ENCODE measurements around the gene RASGRP1. TPM values are rescaled to one million over a fixed set of nuclear protein-coding genes. Genes with fewer than 3 reads are reported as not detected.

RASGRP1 gene
- total RNA-seq, 1 experiment from 2014 or later, result not detected

DNA sequence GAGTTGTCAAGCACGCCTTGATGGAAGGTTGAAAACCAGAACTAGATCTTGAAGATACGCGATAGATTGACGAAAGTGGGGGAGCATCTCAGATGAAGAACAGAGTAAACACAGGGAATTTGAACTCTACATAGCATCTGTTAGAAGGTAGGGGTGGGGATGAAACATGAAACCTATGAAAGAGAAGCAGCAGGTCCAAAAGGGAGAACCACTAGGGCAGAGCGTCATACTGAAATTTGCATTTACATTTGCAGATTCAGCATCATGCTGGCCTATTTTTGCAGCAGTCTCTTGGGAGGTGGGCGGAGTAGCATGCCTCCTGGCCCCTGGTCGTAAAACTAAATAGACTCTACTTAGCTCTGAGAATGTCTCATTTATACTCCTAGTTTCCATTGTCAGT is 46.1 kb upstream of the RASGRP1 start:
- Mint-ChIP-seq H3K27ac (ENCODE audit: low read depth, unreplicated experiment) (no peak overlapping the region), H3K4me1 (ENCODE audit: insufficient read depth, unreplicated experiment) (no peaks in the 10 kb centered on the region), H3K36me3 (ENCODE audit: insufficient read depth, unreplicated experiment) (no peaks in the 10 kb centered on the region), H3K9me3 (ENCODE audit: unreplicated experiment) (no peaks in the 10 kb centered on the region), H3K27me3 (ENCODE audit: insufficient read depth, unreplicated experiment) (peaks cover 24% of the 10 kb centered on the region), H3K4me3 (ENCODE audit: unreplicated experiment) (no peak overlapping the region)
- POLR2A ChIA-PET, result no interaction called here
- TF ChIP-seq, protein P1, sequence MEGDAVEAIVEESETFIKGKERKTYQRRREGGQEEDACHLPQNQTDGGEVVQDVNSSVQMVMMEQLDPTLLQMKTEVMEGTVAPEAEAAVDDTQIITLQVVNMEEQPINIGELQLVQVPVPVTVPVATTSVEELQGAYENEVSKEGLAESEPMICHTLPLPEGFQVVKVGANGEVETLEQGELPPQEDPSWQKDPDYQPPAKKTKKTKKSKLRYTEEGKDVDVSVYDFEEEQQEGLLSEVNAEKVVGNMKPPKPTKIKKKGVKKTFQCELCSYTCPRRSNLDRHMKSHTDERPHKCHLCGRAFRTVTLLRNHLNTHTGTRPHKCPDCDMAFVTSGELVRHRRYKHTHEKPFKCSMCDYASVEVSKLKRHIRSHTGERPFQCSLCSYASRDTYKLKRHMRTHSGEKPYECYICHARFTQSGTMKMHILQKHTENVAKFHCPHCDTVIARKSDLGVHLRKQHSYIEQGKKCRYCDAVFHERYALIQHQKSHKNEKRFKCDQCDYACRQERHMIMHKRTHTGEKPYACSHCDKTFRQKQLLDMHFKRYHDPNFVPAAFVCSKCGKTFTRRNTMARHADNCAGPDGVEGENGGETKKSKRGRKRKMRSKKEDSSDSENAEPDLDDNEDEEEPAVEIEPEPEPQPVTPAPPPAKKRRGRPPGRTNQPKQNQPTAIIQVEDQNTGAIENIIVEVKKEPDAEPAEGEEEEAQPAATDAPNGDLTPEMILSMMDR (IDR thresholded peaks at IDR 0.05; ENCODE audit: unreplicated experiment), result no peak
- intact Hi-C loops (cut with micrococcal nuclease), result no loop called here
- BruUV-seq (replicated peaks), result no TSS peak
- CTCF ChIA-PET, result interaction anchor here (0.7 to 1.5 kb wide), 4 partner anchors 38 to 170 kb away, joined by 3 to 13 read pairs (median 7); no protein-coding TSS in a partner anchor
- DNase-seq (ENCODE audit: unreplicated experiment), result no peak

DNA sequence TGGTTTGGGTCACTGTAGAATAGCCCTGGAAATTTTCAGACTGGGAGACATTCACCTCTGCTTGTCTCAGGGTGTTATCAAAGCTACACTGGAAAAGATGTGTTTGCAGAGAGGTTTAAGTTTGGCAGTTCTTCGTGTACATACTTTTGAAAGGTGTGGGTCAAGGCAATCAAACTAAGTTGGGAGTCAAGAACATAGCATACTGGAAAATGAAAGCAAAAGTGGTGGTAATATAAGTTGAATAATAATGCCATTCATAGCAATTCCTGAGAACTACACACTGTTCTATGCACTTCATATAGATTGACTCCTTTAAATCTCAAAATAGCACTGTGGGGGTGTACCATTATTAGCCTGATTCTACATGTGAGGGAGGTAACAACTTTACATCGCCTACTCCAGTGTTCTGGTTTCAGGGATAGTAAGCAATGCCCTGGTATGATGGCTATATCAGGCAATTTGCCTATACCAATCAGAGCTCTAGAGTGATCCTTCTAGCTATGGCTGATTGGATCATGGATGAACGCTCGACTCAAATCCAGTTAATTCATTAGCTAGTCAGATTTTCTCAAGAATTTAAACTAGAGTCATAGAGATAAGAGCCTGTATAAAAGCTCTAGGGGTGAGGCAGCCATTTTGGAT is 44.6 kb upstream of the RASGRP1 start:
- CTCF ChIA-PET, result interaction anchor here (1.0 to 1.1 kb wide), 3 partner anchors 45 to 169 kb away, joined by 4 to 5 read pairs (median 5); no protein-coding TSS in a partner anchor

DNA sequence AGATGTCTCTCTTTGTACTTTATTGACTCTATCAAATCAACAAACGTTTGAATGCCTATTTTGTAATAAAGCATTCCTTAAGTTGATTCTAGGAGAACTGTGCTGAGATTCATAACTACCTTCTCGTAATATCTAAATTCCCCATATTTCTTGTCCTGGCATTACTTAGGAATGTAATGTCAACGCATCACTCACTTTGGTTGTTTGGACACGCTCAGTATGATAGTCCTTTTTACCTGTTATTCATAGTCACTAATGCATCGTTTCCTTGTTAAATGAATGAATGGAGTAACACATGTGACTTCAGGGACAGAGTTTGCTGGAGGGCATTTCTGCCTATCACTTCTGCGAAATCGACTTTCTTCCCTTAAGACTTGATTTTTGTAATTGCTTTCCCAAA is 44.1 kb upstream of the RASGRP1 start:
- no peaks in the 10 kb centered on the region for H3K36me3 Mint-ChIP-seq (ENCODE audit: insufficient read depth, unreplicated experiment)
- intact Hi-C loops (cut with micrococcal nuclease), result no loop called here
- ChIA-PET POLR2A (no interaction called here), CTCF (interaction anchor here (1.0 kb wide), 1 partner anchor 168 kb away, joined by 4 read pairs; no protein-coding TSS in a partner anchor)
- no peaks in the 10 kb centered on the region for H3K9me3 Mint-ChIP-seq (ENCODE audit: unreplicated experiment)
- no peaks in the 10 kb centered on the region for H3K4me1 Mint-ChIP-seq (ENCODE audit: insufficient read depth, unreplicated experiment)
- H3K4me3 Mint-ChIP-seq (ENCODE audit: unreplicated experiment), result no peak overlapping the region
- peaks cover 30% of the 10 kb centered on the region for H3K27me3 Mint-ChIP-seq (ENCODE audit: insufficient read depth, unreplicated experiment)
- BruUV-seq (replicated peaks), result no TSS peak
- no peak for DNase-seq (ENCODE audit: unreplicated experiment)
- H3K27ac Mint-ChIP-seq (ENCODE audit: low read depth, unreplicated experiment), result no peak overlapping the region
- TF ChIP-seq, protein P1 (IDR thresholded peaks at IDR 0.05; ENCODE audit: unreplicated experiment), result no peak

More for the DNA sequence above, 44.6 kb upstream of the RASGRP1 start:
- TF ChIP-seq, protein P1 (IDR thresholded peaks at IDR 0.05; ENCODE audit: unreplicated experiment), result no peak
- Mint-ChIP-seq H3K27ac (ENCODE audit: low read depth, unreplicated experiment) (no peak overlapping the region), H3K4me3 (ENCODE audit: unreplicated experiment) (no peak overlapping the region), H3K9me3 (ENCODE audit: unreplicated experiment) (no peaks in the 10 kb centered on the region), H3K4me1 (ENCODE audit: insufficient read depth, unreplicated experiment) (no peaks in the 10 kb centered on the region), H3K27me3 (ENCODE audit: insufficient read depth, unreplicated experiment) (peaks cover 29% of the 10 kb centered on the region), H3K36me3 (ENCODE audit: insufficient read depth, unreplicated experiment) (no peaks in the 10 kb centered on the region)
- POLR2A ChIA-PET, result no interaction called here
- BruUV-seq (replicated peaks), result no TSS peak
- intact Hi-C loops (cut with micrococcal nuclease), result no loop called here
- no peak for DNase-seq (ENCODE audit: unreplicated experiment)

DNA sequence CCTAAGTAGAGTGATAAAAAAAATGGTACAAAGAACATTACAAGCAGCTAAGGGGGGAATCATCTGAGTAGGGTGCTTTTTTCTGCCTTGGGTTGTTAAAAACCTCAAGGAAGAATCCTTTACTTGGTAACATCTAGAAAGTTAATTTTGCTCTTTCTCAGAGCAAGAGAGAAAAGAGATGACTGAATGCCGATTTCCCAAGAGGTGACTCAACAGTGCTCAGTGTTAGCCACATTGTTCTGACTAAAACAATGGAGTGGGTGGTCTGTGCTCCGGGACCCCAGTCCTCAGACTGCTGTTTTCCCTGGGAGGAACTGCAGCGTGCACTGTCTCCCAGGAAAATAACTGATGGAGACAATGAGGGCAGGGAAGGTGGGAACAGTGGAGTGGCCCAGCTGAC is 41.1 kb upstream of the RASGRP1 start:
- POLR2A ChIA-PET, result no interaction called here
- CTCF ChIA-PET, result interaction anchor here (0.6 kb wide), 1 partner anchor 42 kb away, joined by 3 read pairs; no protein-coding TSS in a partner anchor
- Mint-ChIP-seq H3K4me1 (ENCODE audit: insufficient read depth, unreplicated experiment) (no peaks in the 10 kb centered on the region), H3K9me3 (ENCODE audit: unreplicated experiment) (no peaks in the 10 kb centered on the region), H3K36me3 (ENCODE audit: insufficient read depth, unreplicated experiment) (no peaks in the 10 kb centered on the region), H3K27ac (ENCODE audit: low read depth, unreplicated experiment) (no peak overlapping the region), H3K4me3 (ENCODE audit: unreplicated experiment) (no peak overlapping the region), H3K27me3 (ENCODE audit: insufficient read depth, unreplicated experiment) (peaks cover 20% of the 10 kb centered on the region)
- intact Hi-C loops (cut with micrococcal nuclease), result no loop called here
- TF ChIP-seq, protein P1 (IDR thresholded peaks at IDR 0.05; ENCODE audit: unreplicated experiment), result no peak
- BruUV-seq (replicated peaks), result no TSS peak
- DNase-seq (ENCODE audit: unreplicated experiment), result no peak
